HEK293 (cell line): ENCODE results near the gene LRRC74B.

Experiments used
- CTCF ChIA-PET: fragments of 350-600 bp; formaldehyde crosslinking; extraction: SDS; loops from one replicate; lab custom pipeline; 2021; ENCODE audit warnings: antibody characterized with exemption; lab: Yijun Ruan, JAX
- POLR2A ChIA-PET: fragments of 300-600 bp; formaldehyde crosslinking; extraction: SDS; loops from one replicate; lab custom pipeline; 2020; ENCODE audit warnings: antibody characterized with exemption, inconsistent platforms; lab: Yijun Ruan, JAX
- H3K27ac ChIP-seq: fragments of 200-500 bp; sonication (Bioruptor generic); 2 replicates; pipeline ENCODE4 v1.5.1; 2014; ENCODE audit warnings: low read depth, low read length, control low read depth, inconsistent platforms; ENCODE audit errors: extremely low read depth
- H3K36me3 ChIP-seq, 2 experiments: fragments of 200-500 bp in 1 of 2; sonication (Bioruptor generic) in 1 of 2; 1 replicate in 1 of 2; 2 replicates in 1 of 2; pipeline ENCODE4 v1.5.1; 2014 to 2017; ENCODE audit warnings: inconsistent platforms in 2 of 2, low read length in 2 of 2; ENCODE audit not compliant: control insufficient read depth in 2 of 2, insufficient read depth in 1 of 2
- H3K4me1 ChIP-seq: fragments of 200-500 bp; sonication (Bioruptor generic); 2 replicates; pipeline ENCODE4 v1.5.1; 2014; ENCODE audit warnings: mild to moderate bottlenecking, low read length, inconsistent platforms; ENCODE audit not compliant: control insufficient read depth, insufficient read depth
- H3K4me3 ChIP-seq: 2 replicates; pipeline ENCODE4 v1.5.1; 2011; ENCODE audit warnings: low read depth, mild to moderate bottlenecking, control low read depth, low read length, moderate library complexity
- H3K9me3 ChIP-seq: fragments of 200-500 bp; sonication (Bioruptor generic); 2 replicates; pipeline ENCODE4 v1.5.1; 2014; ENCODE audit warnings: low read depth, low read length, inconsistent platforms; ENCODE audit not compliant: control insufficient read depth, insufficient read depth
- ZBTB48 ChIP-seq: fragments of 450-650 bp; formaldehyde crosslinking; IDR thresholded peaks from 2 replicates; pipeline ENCODE4 v1.5.1; 2016; ENCODE audit warnings: missing biosample characterization, missing genetic modification characterization
- TF ChIP-seq, protein P1 (sequence below): fragments of 450-650 bp; formaldehyde crosslinking; IDR thresholded peaks from 2 replicates; pipeline ENCODE4 v1.5.1; 2017; ENCODE audit warnings: missing biosample characterization, missing genetic modification characterization

The LRRC74B gene

GRCh38 chr22:21108379-21109115, 62.8 kb downstream of the LRRC74B start:
- H3K4me1 ChIP-seq = no peaks in the 10 kb centered on the region
- H3K36me3 ChIP-seq = peaks cover 0 to 17% of the 10 kb centered on the region in 2 experiments; a peak in 1 of 3 replicates
- no peak overlapping the region for H3K4me3 ChIP-seq
- TF ChIP-seq, protein P1, sequence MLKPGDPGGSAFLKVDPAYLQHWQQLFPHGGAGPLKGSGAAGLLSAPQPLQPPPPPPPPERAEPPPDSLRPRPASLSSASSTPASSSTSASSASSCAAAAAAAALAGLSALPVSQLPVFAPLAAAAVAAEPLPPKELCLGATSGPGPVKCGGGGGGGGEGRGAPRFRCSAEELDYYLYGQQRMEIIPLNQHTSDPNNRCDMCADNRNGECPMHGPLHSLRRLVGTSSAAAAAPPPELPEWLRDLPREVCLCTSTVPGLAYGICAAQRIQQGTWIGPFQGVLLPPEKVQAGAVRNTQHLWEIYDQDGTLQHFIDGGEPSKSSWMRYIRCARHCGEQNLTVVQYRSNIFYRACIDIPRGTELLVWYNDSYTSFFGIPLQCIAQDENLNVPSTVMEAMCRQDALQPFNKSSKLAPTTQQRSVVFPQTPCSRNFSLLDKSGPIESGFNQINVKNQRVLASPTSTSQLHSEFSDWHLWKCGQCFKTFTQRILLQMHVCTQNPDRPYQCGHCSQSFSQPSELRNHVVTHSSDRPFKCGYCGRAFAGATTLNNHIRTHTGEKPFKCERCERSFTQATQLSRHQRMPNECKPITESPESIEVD (tag by site-specific recombination) = 0 out of 2 replicates have a peak, but pooled peaks have one; percentile 27
- no peak for TF ChIP-seq ZBTB48 (tag by site-specific recombination)
- ChIA-PET POLR2A (no interaction called here), CTCF (interaction anchor here (1.0 to 2.4 kb wide), 2 partner anchors 9 to 175 kb away, joined by 5 to 8 read pairs; no protein-coding TSS in a partner anchor)
- H3K27ac ChIP-seq = no peak overlapping the region
- no peaks in the 10 kb centered on the region for H3K9me3 ChIP-seq
